ENCODE data around the gene OR4C6.
A peak's percentile ranks its signal among the peaks of the same experiment; 100 is the strongest.

Gene OR4C6

DNA sequence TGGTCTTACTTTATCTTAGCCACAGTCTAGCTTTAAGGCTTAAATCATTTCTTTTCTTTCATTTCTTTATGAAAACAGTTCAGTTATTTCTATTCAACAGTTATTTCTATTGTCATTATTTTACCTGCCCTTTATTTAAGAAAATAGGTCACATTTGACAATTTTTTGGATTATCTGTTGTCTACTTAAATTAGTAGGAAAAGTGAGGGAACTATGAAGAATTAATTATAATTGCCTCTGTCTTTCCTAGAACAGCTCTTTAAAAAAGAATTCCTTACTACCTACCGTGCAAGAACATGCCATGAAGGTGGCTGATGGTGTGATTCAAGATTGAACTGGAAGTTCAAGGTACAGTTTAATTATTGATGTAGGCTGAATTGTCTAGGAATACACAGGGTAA, at the start of gene OR4C6:
TSS of gene OR4C6 (plus strand) at position 301 of the 400 bp plus-strand sequence. CDS start 2,966 bp downstream, outside the sequence.
- DNase-seq (ENCODE audit: low read depth): no peak

DNA sequence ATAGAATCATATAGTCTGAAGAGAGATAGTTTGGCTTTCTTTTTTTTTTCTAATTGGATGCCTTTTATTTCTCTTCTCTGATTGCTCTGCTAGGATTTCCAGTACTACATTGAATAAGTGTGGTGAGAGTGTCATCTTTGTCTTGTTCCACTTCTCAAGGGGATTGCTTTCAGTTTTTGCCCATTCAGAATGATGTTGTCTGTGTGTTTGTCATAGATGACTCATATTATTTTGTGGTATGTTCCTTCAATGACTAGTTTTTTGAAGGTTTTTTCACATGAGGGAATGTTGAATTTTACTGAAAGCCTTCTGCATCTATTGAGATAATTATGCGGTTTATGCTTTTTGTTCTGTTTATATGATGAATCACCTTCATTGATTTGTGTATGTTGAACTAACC, 37.5 kb upstream of the OR4C6 start:
- DNase-seq (ENCODE audit: low read depth): no peak

- no peak for DNase-seq (ENCODE audit: low read depth)
These were observed 27.2 kb upstream of the OR4C6 start, which contains the start of gene OR4P4 for GRCh38 chr11:55634813-55635212. OR4P4 (plus strand) TSS chr11:55635113.

DNA sequence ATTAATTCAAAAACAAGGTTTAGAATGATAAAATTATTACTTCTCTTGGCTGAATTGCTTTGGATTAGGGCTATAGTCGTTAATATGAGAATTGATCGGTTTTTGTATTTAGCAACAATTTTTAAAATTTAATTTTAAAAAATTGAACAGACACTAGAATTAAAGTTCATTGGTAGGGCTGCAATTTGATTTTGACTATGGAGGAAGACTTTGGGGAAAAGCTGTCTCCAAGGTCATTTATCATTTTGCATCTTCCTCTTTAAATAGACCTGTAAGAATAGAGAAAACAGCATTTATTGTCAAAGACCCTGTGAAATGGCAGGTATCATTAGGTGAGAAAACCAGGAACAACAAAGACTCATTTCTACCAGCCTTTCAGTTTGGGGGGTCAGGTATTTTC, 14.0 kb upstream of the OR4C6 start, which contains the start of gene OR4S2:
TSS of gene OR4S2 (plus strand) at position 301 of the 400 bp plus-strand sequence. CDS start 2,577 bp downstream, outside the sequence.
- DNase-seq (ENCODE audit: low read depth): no peak

DNA sequence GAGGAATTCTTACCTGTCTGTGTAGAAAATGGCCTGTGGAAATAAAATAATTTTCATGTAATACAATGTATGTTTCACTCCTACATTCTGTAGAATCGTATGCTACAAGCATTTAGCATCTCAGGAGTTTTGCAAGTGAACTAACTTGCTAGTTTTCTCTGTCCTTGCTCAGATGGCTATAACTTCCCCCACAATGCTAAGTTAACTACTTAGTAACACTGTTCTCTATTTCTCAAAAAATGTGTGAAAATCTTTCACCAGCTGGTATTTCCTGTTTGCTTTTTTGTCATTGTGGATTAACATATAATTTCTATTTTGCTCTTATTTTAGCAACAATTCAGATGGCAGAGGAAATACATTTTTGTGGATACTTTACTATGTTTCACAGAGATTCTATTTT, 9.4 kb upstream of the OR4C6 start:
- DNase-seq (ENCODE audit: low read depth): no peak

- DNase-seq (ENCODE audit: low read depth): no peak
These were observed 6.9 kb upstream of the OR4C6 start for GRCh38 chr11:55655096-55655495.

GRCh38 chr11:55658031-55658573, 3.9 kb upstream of the OR4C6 start:
- DNase-seq (ENCODE audit: low read depth): no peak

DNA sequence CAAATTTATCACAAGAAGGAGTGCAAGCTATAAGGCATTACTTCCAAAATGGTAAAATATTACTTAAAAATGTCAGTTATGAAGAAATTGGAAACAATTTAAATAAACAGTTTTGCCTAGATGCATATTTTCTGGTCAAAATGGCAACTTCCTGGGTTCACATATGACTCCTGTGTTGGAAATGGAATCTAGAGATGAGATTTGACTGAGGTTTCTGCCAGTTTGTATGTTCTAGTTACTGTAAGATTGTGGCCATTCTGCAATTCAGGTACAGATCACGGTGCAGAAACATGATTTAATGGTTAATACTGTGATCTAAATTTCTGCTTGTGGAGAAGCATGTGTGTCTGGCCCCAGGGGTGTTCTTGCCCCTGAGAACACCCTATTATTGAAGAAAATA, 3.4 kb upstream of the OR4C6 start:
- no peak for DNase-seq (ENCODE audit: low read depth)

DNA sequence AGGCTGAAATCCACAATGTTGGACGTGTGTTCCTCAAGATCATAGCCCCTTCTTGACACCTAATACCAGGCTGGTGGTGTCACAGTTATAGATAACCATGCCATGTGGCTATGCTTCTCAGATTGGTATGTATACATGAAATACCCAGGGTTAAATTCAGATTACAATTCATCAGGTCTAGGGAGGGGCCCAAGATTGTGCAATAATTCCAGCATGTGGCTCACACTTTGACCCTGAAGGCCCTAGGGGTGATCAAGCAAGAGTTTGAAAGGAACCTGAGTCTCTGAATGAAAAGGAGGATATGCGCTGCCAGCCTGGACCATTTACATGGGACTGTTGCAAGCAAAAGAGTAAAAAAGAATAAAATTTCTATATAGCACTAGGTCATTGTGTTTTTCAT, 7.4 kb downstream of the OR4C6 start:
- no peak for DNase-seq (ENCODE audit: low read depth)

DNA sequence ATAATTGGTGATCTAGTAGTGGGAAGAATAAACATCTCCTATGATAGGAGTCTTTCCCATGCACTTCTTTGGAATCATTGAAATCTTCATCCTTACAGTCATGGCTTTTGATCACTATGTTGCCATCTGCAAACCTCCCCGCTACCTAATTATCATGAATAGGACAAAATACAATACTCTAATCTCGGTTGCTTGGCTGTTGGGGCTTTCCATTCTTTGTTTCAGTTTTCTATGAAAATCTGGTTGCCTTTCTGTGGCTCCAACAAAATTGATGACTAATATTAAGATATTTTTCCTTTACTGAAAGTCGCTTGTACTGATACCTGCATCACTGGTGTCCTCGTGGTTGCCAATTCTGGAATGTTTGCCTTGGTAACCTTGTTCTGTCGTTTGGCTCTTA, 11.9 kb downstream of the OR4C6 start:
- DNase-seq (ENCODE audit: low read depth): no peak

DNA sequence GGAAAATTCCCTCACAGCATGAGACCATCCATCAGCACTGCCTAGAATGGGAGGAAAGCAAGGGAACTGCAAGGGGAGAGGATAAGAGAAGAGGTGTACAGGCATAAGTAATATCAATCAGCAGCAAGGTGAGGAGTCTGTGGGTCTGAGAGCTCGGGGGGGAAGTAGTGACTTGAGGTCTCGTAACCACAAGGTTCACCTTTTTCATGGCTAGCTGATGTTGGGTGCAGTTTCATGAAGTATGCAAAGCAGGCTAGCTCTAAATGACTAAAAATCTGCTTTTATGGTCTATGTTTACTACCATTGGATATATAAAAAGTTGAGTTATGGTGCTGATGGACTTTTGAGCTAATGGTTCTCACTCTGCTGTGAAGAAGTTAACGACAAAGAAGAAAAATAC, 35.8 kb downstream of the OR4C6 start:
- DNase-seq (ENCODE audit: low read depth): no peak

DNA sequence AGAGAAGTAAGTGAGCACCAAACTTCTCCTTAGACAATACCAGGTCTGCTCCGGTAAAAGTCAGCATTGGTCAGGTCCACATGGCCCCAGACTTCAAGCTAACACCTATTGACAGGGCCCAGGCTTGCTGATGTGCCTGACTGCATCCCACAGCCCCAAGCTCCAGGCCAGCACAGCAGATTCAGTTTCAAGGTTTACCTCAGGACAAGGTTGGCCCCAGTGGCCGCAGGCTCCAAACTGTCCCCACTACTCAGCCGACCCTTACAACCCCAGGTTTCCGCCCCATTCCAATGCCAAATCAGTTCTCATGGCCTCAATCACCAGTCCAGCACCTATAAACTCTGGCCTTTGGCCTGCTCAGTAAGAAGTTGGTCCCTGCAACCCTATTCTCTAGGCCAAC, 39.4 kb downstream of the OR4C6 start:
- no peak for DNase-seq (ENCODE audit: low read depth)

GRCh38 chr11:55707029-55707428, 45.0 kb downstream of the OR4C6 start:
- DNase-seq (ENCODE audit: low read depth): peak; percentile 7

- no peak for DNase-seq (ENCODE audit: low read depth)
These were observed 53.2 kb downstream of the OR4C6 start for GRCh38 chr11:55714982-55715888.
